ENCODE measurements around the gene P4HTM. TPM values are rescaled to one million over a fixed set of nuclear protein-coding genes. Genes with fewer than 3 reads are reported as not detected.

Gene P4HTM
- total RNA-seq, 2 experiments from 2014 or later: 20.7 TPM

- H3K4me1 Mint-ChIP-seq: peaks cover under 1% of the 10 kb centered on the region
- H3K9me3 Mint-ChIP-seq: no peaks in the 10 kb centered on the region
- no peak overlapping the region for H3K4me3 Mint-ChIP-seq
- peaks cover 10% of the 10 kb centered on the region for H3K36me3 Mint-ChIP-seq
- no peak overlapping the region for H3K27ac Mint-ChIP-seq
- no peaks in the 10 kb centered on the region for H3K27me3 Mint-ChIP-seq
- no peak for DNase-seq
These were observed 44.6 kb downstream of the P4HTM start for GRCh38 chr3:49034650-49035049.

DNA sequence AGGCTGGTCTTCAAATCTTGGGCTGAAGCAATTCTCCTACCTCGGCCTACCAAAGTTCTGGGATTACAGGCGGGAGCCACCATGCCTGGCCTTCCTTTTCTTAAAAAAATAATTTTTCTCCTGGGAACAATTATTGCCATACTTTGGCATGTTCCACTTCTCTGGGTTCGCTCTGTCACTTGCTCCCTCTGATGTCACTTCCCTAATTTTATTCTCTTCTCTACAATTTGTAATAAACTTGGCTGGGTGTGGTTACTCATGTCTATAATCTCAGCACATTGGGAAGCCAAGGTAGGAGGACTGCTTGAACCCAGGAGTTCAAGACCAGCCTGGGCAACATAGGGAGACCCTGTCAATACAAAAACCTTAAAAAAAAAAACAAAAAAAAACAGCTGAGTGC is 45.2 kb downstream of the P4HTM start:
- no peak for DNase-seq
- Mint-ChIP-seq H3K4me1 (no peaks in the 10 kb centered on the region), H3K27me3 (no peaks in the 10 kb centered on the region), H3K36me3 (peaks cover 10% of the 10 kb centered on the region), H3K27ac (no peak overlapping the region), H3K4me3 (no peak overlapping the region), H3K9me3 (no peaks in the 10 kb centered on the region)

GRCh38 chr3:49053543-49053942 is 63.5 kb downstream of the P4HTM start:
- Mint-ChIP-seq H3K27ac (no peak overlapping the region), H3K9me3 (no peaks in the 10 kb centered on the region), H3K36me3 (peaks cover 23% of the 10 kb centered on the region), H3K27me3 (no peaks in the 10 kb centered on the region), H3K4me3 (no peak overlapping the region), H3K4me1 (peaks cover 9% of the 10 kb centered on the region)
- DNase-seq: no peak

GRCh38 chr3:49054344-49054862 is 64.4 kb downstream of the P4HTM start:
- H3K9me3 Mint-ChIP-seq: no peaks in the 10 kb centered on the region
- H3K4me1 Mint-ChIP-seq: peaks cover 9% of the 10 kb centered on the region
- H3K4me3 Mint-ChIP-seq: no peak overlapping the region
- H3K27ac Mint-ChIP-seq: no peak overlapping the region
- no peak for DNase-seq
- peaks cover 23% of the 10 kb centered on the region for H3K36me3 Mint-ChIP-seq
- no peaks in the 10 kb centered on the region for H3K27me3 Mint-ChIP-seq

Other genes with a start within 250 kb of the P4HTM start
- gene PRKAR2A, start 142.4 kb upstream of the P4HTM start, total RNA-seq: 10 to 100 TPM; 42.8 to 45.2 TPM
- gene SLC25A20, start 91.4 kb upstream of the P4HTM start, total RNA-seq: 10 to 100 TPM; 19.2 to 23.9 TPM
- gene ARIH2, start 71.4 kb upstream of the P4HTM start, total RNA-seq: 100 to 1,000 TPM; 126 TPM
- 100 to 1,000 TPM; 135 to 140 TPM for gene WDR6, start 17.1 kb downstream of the P4HTM start, total RNA-seq
- gene DALRD3, start 28.3 kb downstream of the P4HTM start, total RNA-seq: 10 to 100 TPM; 22.3 to 24.7 TPM
- gene NDUFAF3, start 31.9 kb downstream of the P4HTM start, total RNA-seq: 10 to 100 TPM; 82.0 to 82.5 TPM
- gene IMPDH2, start 39.2 kb downstream of the P4HTM start, total RNA-seq: 100 to 1,000 TPM; 532 to 549 TPM
- gene QRICH1, start 103.8 kb downstream of the P4HTM start, total RNA-seq: 100 to 1,000 TPM; 126 to 127 TPM
- gene QARS1, start 114.5 kb downstream of the P4HTM start, total RNA-seq: 100 to 1,000 TPM; 252 to 272 TPM
- gene USP19, start 130.6 kb downstream of the P4HTM start, total RNA-seq: 10 to 100 TPM; 50.8 to 55.5 TPM
- gene LAMB2, start 142.8 kb downstream of the P4HTM start, total RNA-seq: not detected
- gene CCDC71, start 176.1 kb downstream of the P4HTM start, total RNA-seq: 10 to 100 TPM; 30.0 to 30.9 TPM
- 1 to 10 TPM; 3.4 TPM for gene KLHDC8B, start 181.4 kb downstream of the P4HTM start, total RNA-seq